Fibroblast of the aortic adventitia (primary cell): ENCODE measurements around the gene ABHD14A. TPM values are rescaled to one million over a fixed set of nuclear protein-coding genes. Genes with fewer than 3 reads are reported as not detected.

Source experiments
- DNase-seq: peaks from one replicate; pipeline ENCODE4 v3.0.0-alpha.2; 2010; ENCODE audit warnings: low read depth
- H3K4me3 ChIP-seq: 2 replicates; pipeline ENCODE4 v1.5.1; 2011; ENCODE audit warnings: low read depth, mild to moderate bottlenecking, control low read depth, low read length, moderate library complexity
- total RNA-seq: library from RNA; depleted of rRNA; stranded (reverse); fragments of >200 nt; gene quantifications from 2 replicates; pipeline ENCODE4 v1.2.3, GENCODE V29; 2012; ENCODE audit warnings: low replicate concordance
- TF ChIP-seq, protein P1 (sequence below): IDR thresholded peaks from 2 replicates; pipeline ENCODE4 v1.5.1; 2011; ENCODE audit warnings: mild to moderate bottlenecking, low read length, control low read depth, inconsistent platforms; ENCODE audit not compliant: insufficient read depth

The ABHD14A gene
- total RNA-seq, 1 donor: 13.8 TPM

DNA sequence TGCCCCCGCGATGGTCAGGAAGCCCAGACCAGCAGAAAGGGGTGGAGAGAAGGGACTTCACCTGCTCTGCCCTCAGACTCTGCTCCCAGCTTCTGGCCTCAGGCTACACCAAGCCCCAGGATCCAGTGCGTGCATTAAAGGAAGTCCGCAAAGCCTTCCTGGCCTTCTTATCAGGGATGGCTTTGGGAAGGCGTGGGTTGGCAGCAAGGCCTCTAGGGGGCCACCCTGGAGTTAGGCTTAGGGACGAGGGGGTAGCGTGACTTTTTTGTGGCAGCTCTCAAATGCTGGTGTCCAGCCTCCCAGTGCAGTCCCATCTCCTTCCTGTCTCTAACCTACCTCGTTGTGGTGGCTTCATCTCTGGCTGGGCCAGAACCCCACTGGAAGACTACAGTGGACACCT lies 39.7 kb downstream of the ABHD14A start:
- no peak overlapping the region for H3K4me3 ChIP-seq
- TF ChIP-seq, protein P1, sequence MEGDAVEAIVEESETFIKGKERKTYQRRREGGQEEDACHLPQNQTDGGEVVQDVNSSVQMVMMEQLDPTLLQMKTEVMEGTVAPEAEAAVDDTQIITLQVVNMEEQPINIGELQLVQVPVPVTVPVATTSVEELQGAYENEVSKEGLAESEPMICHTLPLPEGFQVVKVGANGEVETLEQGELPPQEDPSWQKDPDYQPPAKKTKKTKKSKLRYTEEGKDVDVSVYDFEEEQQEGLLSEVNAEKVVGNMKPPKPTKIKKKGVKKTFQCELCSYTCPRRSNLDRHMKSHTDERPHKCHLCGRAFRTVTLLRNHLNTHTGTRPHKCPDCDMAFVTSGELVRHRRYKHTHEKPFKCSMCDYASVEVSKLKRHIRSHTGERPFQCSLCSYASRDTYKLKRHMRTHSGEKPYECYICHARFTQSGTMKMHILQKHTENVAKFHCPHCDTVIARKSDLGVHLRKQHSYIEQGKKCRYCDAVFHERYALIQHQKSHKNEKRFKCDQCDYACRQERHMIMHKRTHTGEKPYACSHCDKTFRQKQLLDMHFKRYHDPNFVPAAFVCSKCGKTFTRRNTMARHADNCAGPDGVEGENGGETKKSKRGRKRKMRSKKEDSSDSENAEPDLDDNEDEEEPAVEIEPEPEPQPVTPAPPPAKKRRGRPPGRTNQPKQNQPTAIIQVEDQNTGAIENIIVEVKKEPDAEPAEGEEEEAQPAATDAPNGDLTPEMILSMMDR: peak; percentile 42
- no peak for DNase-seq

DNA sequence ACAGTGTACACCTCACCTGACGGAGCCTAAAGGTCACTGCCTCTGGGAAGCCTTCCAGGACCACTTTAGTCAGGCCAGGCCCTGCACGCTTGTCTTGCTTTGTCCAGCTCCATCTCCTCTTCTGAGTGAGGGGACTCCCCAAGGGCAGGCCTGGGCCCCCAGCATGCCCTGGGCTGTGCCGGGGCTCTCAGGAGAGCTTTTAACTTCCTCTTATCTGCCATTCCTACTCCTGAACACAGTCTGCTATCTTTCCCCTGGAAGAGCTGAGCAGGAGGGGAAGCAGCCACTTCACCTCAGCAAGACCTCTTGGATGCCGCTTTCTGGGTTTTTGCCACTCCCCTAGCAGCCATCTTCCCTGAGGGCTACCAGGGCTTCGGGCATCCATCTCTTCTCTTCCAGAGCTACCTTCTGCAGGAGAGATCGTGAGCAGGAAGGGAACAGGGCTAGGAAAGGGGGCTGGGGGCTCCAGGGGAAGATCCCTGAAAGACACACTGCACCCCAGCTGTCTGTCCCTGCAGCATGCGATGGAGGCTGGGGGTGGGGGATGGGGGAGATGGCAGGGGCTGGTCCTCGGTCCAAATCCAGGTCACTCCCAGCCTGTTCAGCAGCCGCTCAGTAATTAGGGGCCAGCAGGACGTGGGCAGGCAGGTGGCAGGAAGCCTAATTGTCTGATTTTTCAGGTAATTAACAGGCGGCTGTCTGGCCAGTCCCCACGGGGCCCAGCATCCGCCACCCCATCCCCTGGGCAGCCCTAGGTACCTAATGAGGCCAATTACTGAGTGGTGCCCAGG lies 40.8 kb downstream of the ABHD14A start:
- H3K4me3 ChIP-seq: no peak overlapping the region
- no peak for DNase-seq
- TF ChIP-seq, protein P1: no peak

DNA sequence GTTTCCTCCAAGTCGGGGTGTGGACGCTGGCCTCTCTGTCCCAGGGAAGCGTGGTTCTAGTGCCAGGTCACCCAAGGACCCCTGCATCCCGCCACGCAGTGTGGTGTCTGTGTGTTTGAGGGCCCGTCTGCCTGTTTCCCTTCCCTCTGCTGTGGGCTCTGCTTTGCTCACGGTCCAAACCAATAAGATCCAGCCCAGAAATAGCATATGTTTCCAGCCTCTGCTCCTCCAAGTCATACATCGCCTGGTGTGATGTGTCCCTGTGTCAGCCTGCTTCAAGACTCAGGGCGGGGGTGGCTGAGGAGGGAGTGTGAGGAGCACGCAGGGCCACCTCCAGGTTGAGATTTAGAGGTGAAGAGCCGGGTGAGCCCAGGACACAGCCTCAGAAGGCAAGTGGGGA lies 42.7 kb downstream of the ABHD14A start:
- TF ChIP-seq, protein P1: no peak
- DNase-seq: no peak
- H3K4me3 ChIP-seq: no peak overlapping the region

DNA sequence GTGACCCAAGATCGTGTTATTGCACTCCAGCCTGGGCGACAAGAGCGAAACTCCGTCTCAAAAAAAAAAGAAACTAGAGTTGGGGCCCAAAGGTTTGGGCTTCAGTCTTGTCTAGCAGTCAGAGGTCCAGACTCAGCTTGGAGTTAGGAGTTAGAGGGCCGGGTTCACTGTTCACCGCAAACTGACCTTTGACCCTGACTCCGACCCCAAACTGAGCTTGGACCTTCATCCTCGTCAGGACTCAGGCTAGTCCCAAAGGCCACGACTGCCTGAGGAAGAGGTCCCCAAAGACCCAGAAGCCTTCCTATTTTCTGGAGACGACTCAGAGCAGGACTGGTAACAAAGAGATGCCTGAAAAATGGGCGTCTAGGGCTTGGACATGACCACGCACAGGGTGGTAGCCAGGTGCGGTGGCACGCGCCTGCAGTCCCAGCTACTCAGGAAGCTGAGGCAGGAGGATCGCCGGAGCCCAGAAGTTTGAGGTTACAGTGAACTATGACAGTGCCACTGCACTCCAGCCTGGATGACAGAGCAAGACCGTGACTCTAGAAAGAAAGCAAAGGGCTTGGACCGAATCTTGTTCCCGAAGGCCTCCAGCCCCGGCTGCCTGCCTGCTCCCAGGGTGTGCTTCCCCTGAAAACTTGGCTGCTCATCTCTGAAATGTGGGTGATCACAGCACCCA lies 43.6 kb downstream of the ABHD14A start:
- TF ChIP-seq, protein P1: no peak
- DNase-seq: no peak
- no peak overlapping the region for H3K4me3 ChIP-seq

DNA sequence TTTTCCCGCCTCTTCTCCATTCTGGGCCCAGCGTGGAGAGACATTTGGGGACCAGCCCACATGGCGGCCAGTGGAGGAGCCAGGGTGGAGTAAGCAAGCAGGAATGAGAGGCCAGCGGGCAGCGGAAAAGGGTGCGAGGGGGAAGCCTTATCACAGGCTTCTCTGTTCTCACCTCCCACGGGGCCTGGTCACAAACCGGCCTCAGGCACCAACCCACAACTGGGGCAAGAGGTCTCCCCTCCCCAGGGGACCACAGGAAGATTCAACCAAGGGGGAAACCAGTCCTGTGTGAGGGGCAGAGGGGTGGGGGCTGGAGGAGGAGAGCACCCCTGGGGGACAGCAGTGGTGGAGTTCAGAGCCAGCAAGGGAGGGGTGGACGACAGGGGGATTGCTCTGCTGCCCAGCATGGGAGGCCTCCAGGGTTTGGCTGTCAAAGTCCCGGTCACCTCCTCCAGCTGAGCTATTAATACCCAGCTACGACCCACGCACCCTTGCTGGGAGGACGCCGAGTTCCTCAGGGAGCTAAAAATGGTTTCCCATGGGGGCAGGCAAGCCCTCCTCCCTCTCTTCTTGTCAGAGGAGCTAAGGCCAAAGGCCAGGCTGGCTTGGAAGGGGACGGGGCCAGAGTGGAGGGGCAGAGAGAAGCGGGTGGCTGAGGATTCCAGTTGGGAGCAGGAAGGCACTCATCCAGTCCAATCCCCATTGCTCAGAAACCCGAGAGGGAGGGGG lies 44.7 kb downstream of the ABHD14A start:
- H3K4me3 ChIP-seq: no peak overlapping the region
- TF ChIP-seq, protein P1: no peak
- DNase-seq: no peak

DNA sequence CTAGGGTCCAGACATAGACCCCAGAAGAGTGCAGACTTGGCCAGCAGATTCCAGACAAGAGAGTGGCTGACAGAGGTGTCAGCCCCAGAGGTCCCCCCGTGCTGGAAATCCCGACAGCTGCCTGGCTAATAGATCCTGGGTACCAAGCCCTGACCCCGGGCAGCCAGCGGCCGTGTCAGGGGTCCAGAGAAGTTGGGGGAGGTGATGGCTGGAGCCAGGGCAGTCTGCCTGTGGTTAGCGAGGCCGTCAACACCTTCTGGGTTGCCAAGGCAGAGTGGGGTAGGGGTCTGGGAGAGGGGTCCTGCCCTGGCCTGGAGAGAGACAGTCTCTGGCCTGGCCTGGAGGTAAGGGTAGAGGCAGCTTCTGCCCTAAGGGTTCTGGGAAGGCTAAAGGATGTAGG lies 45.9 kb downstream of the ABHD14A start:
- no peak for DNase-seq
- TF ChIP-seq, protein P1: no peak
- no peak overlapping the region for H3K4me3 ChIP-seq
